GM13977 (cell line): ENCODE measurements around the gene BAD.
"Not testable (repeated sequence)": the region's sequence is repeated elsewhere in the genome, so short reads cannot be mapped to it uniquely, and the experiment has no call there.

Source experiments
- DNase-seq: peaks from one replicate; pipeline ENCODE4 v3.0.0; 2012; ENCODE audit warnings: low spot score
- in situ Hi-C: fragments of 300-500 bp; cut with MboI; formaldehyde crosslinking; loops from one replicate; pipeline ENCODE4 v1.12.0; 2022; ENCODE audit warnings: low sequenced_read_pairs, low pct_unique_long_range_greater_than_20kb, mixed read lengths, inconsistent platforms; ENCODE audit not compliant: unreplicated experiment
- TF ChIP-seq, protein P1 (sequence below): IDR thresholded peaks from 2 replicates; pipeline ENCODE4 v1.5.1; 2012; ENCODE audit warnings: mild to moderate bottlenecking, control low read depth; ENCODE audit not compliant: insufficient read depth; ENCODE audit errors: extremely low read depth, missing control alignments

Gene BAD

GRCh38 chr11:64314805-64315561 lies 30.5 kb upstream of the BAD start:
- DNase-seq, result no peak
- TF ChIP-seq, protein P1, sequence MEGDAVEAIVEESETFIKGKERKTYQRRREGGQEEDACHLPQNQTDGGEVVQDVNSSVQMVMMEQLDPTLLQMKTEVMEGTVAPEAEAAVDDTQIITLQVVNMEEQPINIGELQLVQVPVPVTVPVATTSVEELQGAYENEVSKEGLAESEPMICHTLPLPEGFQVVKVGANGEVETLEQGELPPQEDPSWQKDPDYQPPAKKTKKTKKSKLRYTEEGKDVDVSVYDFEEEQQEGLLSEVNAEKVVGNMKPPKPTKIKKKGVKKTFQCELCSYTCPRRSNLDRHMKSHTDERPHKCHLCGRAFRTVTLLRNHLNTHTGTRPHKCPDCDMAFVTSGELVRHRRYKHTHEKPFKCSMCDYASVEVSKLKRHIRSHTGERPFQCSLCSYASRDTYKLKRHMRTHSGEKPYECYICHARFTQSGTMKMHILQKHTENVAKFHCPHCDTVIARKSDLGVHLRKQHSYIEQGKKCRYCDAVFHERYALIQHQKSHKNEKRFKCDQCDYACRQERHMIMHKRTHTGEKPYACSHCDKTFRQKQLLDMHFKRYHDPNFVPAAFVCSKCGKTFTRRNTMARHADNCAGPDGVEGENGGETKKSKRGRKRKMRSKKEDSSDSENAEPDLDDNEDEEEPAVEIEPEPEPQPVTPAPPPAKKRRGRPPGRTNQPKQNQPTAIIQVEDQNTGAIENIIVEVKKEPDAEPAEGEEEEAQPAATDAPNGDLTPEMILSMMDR, result no peak
- in situ Hi-C loops, result no loop called here

DNA sequence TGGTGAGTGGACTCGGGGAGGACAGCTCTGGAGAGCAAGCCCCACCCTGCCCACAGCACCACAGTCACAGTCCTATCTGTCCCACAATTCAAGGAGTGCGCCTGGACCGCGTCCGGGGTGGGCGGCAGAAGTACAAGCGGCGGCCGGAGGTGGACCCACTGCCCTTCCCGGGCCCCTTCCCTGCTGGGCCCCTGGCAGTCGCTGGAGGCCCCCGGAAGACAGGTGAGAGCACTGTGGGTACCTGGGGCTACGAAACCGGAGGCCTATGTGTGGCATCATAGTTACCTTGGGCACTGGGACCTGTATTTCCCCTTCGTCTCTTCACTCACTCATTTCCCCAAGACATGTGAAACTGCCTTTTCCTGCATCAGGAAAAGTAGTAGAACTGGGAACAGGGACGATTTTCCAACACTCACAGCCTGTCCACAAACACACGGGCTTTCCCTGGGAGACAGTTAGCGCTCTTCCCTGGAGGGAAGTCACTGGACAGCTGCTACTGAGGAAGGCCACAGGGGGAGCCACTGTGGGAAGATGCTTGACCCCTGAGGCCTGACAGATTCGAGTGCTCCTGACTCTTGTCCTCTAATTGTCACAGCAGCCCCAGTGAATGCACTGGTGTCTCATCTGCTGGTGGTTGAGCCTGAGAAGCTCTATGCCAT lies 29.8 kb upstream of the BAD start:
- no peak for DNase-seq
- TF ChIP-seq, protein P1, result peak; percentile 16
- in situ Hi-C loops, result no loop called here

DNA sequence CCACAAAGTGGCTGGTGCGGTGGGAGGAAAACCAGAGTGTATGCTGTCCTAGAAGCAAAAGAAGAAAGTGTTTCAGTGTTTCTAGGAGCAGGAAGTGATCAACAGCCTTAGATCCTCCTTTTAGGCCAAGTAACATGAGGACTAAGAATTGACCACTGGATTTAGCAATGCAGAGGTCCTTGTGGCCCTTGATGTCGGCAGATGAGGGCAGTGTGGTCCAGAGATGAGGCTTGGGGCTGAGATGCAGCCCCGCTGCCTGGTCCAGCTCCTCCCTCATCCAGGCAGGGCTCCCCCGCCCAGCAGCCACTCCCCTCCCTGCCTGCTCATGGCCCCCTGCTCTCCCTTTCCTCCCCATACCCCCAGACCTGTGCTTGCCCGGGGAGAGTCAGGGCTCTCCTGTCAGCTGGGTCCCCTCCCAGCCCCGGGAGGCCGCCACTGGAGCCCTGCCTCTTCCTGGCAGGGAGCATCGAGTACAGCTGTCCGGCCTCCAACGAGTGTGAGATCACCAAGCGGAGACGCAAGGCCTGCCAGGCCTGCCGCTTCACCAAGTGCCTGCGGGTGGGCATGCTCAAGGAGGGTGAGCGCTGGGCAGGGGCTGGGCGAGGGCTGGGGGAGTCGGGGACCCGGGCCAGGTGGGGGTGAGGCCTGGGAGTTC lies 29.2 kb upstream of the BAD start:
- DNase-seq, result no peak
- in situ Hi-C loops, result no loop called here
- TF ChIP-seq, protein P1, result no peak

GRCh38 chr11:64312947-64313346 lies 28.5 kb upstream of the BAD start:
- no peak for DNase-seq
- in situ Hi-C loops, result no loop called here
- TF ChIP-seq, protein P1, result no peak

GRCh38 chr11:64307795-64308194 lies 23.3 kb upstream of the BAD start:
- in situ Hi-C loops, DNase-seq: not testable (repeated sequence)

DNA sequence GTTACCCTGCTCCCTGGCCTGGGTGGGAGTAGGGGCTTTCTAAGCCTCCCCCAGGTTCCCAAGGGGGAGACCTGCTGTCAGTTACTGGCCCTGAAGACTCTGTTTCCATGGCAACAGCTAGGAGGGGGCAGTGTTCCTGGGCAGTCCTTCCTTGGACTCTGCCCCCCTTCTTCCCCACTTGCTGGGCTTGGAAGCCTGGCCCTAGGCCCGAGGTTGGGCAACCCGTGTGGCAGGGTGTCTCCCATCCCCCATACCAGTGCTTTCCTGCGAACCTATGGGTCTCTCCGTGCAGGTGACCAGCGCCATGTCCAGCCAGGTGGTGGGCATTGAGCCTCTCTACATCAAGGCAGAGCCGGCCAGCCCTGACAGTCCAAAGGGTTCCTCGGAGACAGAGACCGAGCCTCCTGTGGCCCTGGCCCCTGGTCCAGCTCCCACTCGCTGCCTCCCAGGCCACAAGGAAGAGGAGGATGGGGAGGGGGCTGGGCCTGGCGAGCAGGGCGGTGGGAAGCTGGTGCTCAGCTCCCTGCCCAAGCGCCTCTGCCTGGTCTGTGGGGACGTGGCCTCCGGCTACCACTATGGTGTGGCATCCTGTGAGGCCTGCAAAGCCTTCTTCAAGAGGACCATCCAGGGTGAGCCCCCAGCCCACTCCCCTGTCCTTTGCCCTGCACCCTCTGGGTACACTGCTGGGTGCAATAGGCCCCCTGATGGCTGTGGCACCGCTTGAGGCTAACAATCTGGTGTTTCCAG lies 22.6 kb upstream of the BAD start:
- TF ChIP-seq, protein P1, result no peak
- DNase-seq, result no peak
- in situ Hi-C loops, result no loop called here
